NAMALWA (cell line): ENCODE results near the gene SEMA4D.
"Not testable (repeated sequence)": the region's sequence is repeated elsewhere in the genome, so short reads cannot be mapped to it uniquely, and the experiment has no call there.

Experiments
- DNase-seq: peaks from one replicate; pipeline ENCODE4 v3.0.0-alpha.2; 2015; ENCODE audit warnings: low spot score

Gene SEMA4D

DNA sequence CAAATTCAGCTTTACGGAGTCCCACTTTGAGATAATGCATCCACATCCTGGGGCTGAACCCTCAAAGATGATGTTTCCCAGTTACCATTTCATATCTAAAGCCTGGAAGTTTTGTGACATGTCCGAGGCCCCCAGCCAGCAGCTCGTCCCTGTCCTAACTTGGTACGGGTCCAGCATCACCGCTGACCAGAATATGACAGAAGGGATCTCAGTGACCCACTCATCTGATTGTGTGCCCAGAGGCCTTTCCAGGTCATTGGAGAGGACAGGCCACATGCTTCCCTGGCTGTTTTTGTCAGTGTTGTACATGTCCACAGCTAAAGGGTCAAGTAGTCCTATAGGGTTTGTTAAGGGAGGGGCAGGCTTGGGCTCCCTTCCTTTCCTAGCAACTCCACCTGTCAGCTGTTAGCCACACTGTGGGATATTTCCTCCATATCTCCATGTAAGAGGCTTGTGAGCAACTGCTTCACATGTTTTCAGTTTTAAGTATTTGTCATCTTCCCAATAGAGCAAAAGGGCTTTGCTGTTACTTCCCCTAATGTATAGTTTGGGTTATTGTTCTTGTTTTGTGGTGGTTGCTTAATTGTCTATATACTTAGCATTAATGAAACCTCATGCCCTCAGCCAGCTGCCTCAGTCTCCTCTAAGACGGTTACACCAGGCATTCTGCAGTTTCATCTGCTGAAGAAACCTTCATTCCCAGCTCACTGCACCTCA is 146.2 kb downstream of the SEMA4D start:
- DNase-seq, result no peak

DNA sequence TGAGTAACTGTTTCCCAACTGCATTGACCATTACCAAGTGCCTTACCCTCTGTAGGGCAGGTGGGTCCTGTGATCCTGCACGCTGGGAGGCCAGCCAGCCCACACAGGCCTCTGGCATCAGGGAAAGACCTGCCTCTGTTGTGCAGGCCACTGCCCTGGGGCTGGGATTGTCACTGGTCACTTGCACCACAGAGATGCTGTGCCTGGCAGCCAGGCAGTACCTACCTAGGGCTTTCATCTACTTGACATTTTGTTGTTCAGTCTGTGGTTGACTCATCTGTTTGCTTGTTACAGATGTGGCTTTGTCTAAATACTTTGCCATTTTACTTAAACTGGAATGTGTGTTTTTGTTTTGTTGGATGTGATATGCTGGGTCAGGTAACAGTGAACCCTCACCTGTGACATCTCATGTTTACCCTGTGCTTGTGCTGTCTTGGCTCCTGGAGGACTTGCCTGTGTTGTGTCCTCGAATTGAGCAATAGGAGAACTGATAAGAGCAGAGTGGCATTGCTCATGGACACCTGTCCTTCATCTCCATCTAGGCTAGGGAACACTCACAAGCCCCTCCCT is 146.8 kb downstream of the SEMA4D start:
- no peak for DNase-seq

DNA sequence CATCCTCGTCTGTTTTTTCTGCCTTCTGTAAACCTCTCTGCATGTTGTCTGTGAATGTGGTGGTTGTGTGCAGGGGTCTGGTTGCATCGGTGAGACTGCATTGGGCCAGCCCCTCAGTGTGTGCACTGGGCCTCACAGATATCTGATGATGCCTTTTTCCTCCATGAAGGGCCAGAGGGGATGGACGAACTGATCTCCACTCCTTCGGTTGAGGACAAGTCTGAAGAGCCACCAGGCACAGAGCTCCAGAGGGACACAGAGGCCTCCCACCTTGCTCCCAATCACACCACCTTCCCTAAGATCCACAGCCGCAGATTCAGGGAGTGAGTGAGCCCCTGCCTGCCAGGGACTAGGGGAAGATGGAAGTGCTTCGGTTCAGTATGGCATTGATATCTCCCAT is 148.3 kb downstream of the SEMA4D start:
- DNase-seq, result no peak

- DNase-seq, result no peak
Observed at GRCh38 chr9:89347651-89348050, 150.3 kb downstream of the SEMA4D start.

- no peak for DNase-seq
Observed at GRCh38 chr9:89346696-89347095, 151.2 kb downstream of the SEMA4D start.

DNA sequence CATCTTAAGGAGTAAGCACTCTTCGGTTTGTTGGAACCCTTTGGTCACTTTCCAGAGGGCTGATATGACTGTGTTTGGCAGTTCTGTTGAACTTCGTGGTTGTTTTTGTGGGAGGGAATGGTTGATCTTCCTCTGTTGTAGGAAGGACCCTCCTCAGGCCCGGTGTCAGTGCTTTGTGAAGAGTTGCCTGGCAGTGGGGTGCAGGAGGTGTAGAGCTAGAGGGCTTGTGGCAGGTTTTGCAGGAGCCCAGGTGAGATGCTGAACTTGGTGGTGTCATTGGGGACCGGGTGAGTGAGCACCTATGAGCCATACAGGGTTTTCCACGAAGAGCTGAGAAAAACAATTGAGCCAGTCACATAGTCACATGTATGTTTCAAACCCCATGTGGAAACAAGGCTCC is 152.4 kb downstream of the SEMA4D start:
- no peak for DNase-seq

GRCh38 chr9:89343812-89344211 is 154.1 kb downstream of the SEMA4D start:
- DNase-seq, result not testable (repeated sequence)

DNA sequence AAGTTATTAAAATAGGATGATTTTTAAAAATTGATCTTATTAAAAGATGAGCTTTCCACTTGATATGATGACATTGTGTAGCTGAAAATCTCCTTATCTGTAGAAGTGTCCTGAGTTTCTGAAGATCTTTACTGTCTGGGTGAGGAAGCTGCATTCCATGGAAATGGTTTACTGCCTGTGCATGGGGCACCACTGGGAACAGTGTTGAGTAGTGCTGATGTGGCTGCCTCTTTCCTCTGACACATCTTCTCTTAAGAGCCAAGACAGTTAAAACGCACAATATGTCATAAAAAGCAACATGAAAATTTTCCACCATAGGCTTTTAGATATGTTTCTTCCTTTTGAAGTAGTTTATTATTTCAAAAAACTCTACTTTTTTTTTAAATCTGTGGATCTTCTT is 155.0 kb downstream of the SEMA4D start:
- no peak for DNase-seq

DNA sequence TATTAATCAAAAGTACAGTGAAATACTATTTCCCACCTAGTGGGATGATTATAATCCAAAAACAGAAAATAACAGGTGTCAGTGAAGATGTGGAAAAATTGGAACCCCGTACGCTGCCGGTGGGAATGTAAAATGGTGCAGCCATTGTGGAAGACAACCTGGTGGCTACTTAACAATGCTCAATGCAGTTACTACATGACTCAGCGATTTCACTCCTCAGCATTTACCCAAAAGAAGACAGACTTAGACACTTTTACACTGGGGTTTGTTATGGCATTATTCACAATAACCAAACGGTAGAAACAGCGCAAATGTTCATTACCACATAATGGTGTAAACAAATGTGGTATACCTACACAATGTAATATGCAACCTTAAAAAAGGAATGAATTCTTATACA is 155.7 kb downstream of the SEMA4D start:
- no peak for DNase-seq

- no peak for DNase-seq
Observed at GRCh38 chr9:89340332-89340731, 157.6 kb downstream of the SEMA4D start.

DNA sequence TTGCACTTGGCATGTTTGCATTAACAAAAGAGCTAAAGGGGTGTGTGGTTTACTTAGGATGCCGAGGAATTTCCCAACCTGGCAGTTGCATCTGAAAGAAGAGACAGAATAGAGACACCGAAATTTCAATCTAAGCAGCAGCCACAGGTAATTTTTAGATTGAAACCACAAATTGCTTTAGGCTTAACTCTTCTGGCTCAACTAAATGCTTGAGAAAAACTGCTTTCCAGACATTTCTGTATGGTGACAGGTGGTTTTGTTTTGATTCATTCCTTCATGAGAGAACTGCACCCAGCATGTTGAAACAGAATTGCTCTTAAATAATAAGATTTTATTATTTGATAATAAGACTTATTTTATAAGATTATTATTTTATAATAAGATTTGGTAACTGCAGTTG is 158.1 kb downstream of the SEMA4D start:
- no peak for DNase-seq

DNA sequence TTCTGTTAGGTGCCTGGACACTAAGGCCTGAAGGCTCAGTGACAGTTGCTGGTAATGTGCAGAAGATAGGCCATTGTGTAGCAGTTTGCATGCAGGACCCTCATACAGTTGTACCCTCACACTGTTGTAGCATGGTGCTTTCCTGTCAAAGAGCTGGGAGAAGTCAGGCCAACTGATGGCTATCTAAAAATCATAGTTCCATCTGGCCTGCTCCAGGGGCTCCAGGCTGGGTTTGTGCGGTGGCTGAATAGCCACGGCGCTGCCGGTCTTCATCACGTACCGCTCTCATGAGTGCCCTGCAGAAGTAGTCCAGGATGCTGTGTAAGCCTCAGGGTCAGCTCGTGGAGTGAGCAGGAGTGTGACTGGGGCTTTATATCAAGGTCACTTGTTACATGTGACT is 167.4 kb downstream of the SEMA4D start:
- DNase-seq, result no peak

GRCh38 chr9:89329917-89330316 is 168.0 kb downstream of the SEMA4D start:
- no peak for DNase-seq

GRCh38 chr9:89328064-89328463 is 169.8 kb downstream of the SEMA4D start:
- DNase-seq, result no peak

GRCh38 chr9:89325733-89326132 is 172.2 kb downstream of the SEMA4D start:
- DNase-seq, result no peak

DNA sequence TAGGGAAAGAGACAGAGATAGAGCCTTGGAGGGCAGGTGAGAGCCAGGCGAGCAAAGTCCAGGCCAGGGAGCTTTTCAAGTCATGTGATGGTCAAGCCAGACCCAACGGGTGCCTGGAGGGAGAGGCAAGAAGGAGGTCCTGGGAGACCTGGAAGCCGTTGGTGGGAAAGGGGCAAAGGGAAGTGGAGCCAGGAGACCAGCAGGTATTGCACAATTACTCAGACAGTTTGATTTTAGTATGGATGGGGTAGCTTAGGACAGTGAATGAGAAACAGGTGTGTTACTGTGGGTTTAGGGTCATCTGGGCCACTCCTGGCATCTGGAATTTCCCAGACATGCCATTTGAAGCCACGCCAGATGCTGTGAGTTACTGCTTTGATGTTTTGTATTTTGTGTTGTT is 174.5 kb downstream of the SEMA4D start:
- DNase-seq, result no peak

DNA sequence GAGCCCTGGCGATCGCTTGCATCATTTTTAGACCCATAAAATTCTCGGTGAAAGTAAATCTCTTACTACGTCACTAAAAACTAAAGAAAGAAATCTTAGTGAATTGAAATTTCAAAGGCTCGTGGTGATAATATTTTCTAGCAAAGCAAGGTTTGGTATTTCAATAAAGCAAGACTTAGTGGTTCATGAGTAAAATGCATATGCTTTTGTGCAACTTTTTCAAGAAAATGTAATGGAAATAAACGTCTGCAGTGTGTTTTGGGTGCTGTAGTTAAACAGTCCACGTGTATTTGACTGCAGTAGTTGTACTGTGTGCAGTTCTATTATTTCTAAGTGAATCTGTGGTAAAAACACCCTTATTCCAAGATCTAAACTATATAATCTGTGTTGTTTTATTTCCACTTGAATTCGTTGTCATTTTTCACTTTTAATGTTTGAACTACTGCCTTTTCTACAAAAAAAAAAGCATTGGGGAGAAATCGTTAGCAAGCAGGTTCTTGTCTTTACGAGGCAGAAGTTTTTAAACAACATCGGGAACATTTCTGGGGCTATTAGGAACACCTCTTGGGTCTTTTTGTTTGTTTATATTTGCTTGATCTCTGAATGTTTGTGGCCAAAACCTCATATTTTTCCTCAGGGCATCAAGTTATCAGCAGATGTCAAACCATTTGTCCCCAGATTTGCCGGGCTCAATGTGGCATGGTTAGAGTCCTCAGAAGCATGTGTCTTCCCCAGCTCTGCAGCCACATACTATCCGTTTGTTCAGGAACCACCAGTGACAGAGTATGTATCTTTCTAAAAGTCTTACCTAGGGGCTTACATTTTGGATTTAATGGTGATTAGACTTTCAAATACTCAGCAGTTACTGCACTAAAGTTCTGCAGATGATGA is 178.7 kb downstream of the SEMA4D start:
- DNase-seq, result peak; percentile 58

DNA sequence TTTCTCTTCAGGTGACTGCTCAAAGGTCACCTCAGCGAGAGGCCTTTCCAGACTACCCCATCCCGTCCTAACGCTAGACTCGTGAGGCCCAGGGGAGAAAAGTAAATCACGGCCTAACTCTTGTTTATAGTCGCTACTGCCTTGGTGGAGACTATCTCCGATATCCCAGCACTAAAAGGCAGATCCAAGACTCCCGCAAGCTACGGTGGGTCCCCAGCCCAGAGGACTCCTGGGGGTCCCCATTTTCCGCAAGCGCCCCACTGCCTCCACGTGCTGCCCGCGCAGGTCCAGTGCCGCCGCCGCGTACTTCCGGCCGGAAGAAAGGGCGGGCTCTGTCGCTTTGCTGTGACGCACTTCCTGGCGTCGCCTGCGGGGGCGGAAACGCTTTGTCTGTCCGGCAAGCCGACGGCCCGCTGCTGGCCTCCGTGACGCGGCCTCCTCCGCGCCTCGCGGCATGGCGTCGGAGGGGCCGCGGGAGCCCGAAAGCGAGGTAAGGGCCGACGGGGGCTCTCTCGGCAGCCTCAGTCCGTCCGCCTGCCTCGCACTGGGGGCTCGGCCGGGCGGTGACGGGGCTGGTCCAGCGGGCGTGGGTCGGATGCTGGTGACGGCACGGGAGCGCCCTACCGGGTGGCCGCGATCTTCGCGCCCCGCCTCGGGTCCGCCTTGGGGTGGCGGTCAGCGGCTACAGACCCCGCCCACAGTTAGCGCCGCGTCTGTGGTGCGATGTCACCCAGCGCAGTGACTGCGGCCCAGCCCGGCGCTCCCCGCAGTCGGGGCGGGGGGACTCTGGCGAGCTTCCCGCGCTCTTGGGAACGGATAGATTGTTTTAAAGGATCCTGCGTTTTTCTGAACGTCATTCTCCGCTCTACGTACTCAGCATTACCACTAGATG is 179.5 kb downstream of the SEMA4D start, which contains the start of gene SECISBP2:
Gene SECISBP2, plus strand, starts transcription at position 378 of the 892 bp plus-strand sequence. Its CDS starts 77 bp downstream, at position 455.
- DNase-seq, result peak; percentile 98

- DNase-seq, result peak; percentile 68
Observed at GRCh38 chr9:89317282-89317681, 180.6 kb downstream of the SEMA4D start.

- DNase-seq, result no peak
Observed at GRCh38 chr9:89315482-89315881, 182.4 kb downstream of the SEMA4D start.

GRCh38 chr9:89314955-89315354 is 183.0 kb downstream of the SEMA4D start:
- peak; percentile 21 for DNase-seq

DNA sequence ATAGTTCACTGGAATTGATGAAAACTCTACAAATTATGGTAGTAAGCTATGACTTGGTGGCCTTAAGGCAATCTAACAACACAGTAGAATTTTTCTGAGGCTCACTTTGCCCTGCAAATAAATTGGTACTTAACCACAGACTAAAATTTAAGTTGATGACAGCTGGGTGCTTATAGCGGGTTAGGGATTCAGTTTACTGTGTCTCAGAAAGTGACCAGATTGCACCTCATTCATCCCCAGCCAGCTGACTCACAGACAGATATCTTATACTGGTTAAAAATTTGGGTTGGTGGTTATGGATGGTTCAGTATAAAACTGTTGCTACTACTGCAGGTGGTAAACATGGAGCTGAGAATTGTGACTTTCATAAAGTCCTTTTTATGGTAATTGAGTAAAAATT is 184.1 kb downstream of the SEMA4D start:
- DNase-seq, result peak; percentile 53
